Cardiac fibroblast (primary cell): ENCODE results near the gene TERT.
"Not testable (repeated sequence)": the region's sequence is repeated elsewhere in the genome, so short reads cannot be mapped to it uniquely, and the experiment has no call there.

Source experiments
- DNase-seq, 2 donors: peaks; one replicate each; pipeline versions ENCODE4 v3.0.0 to v3.0.0-alpha.2; 2010; ENCODE audit warnings: low read depth in 2 of 2
- H3K4me3 ChIP-seq, 2 donors: replicated peaks in 1 of 2; 1 replicate in 1 of 2; 2 replicates in 1 of 2; pipeline ENCODE4 v1.5.1; 2011; ENCODE audit warnings: low read depth in 2 of 2, low read length in 2 of 2, mild to moderate bottlenecking in 2 of 2, moderate library complexity in 1 of 2
- CTCF ChIP-seq: IDR thresholded peaks from one replicate; pipeline ENCODE4 v1.5.1; 2011; ENCODE audit warnings: low read depth, mild to moderate bottlenecking, low read length, inconsistent platforms

The TERT gene

GRCh38 chr5:1278216-1278615 is 16.7 kb downstream of the TERT start:
- H3K4me3 ChIP-seq: no peak overlapping the region
- no peak for TF ChIP-seq CTCF
- no peak for DNase-seq

- no peak for DNase-seq
- no peak overlapping the region for H3K4me3 ChIP-seq
- no peak for TF ChIP-seq CTCF
These were observed 17.1 kb downstream of the TERT start for GRCh38 chr5:1277781-1278180.

GRCh38 chr5:1277331-1277730 is 17.5 kb downstream of the TERT start:
- no peak for TF ChIP-seq CTCF
- no peak overlapping the region for H3K4me3 ChIP-seq
- no peak for DNase-seq

GRCh38 chr5:1276930-1277329 is 17.9 kb downstream of the TERT start:
- no peak for DNase-seq
- H3K4me3 ChIP-seq: no peak overlapping the region
- TF ChIP-seq CTCF: no peak

GRCh38 chr5:1275397-1276391 is 19.2 kb downstream of the TERT start:
- H3K4me3 ChIP-seq, DNase-seq: not testable (repeated sequence)

GRCh38 chr5:1274471-1274870 is 20.4 kb downstream of the TERT start:
- no peak overlapping the region for H3K4me3 ChIP-seq
- no peak for DNase-seq
- no peak for TF ChIP-seq CTCF

- no peak for DNase-seq
- TF ChIP-seq CTCF: no peak
- no peak overlapping the region for H3K4me3 ChIP-seq
These were observed 21.1 kb downstream of the TERT start for GRCh38 chr5:1273745-1274144.
